Measurements from ENCODE around the gene HERC4.
"Not testable (repeated sequence)": the region's sequence is repeated elsewhere in the genome, so short reads cannot be mapped to it uniquely, and the experiment has no call there.

Gene HERC4

GRCh38 chr10:67884313-67884841 is 190.7 kb downstream of the HERC4 start, which contains the start of gene SIRT1:
Gene SIRT1, plus strand, starts transcription at chr10:67884656. Its CDS starts 66 bp downstream, at chr10:67884722.
- no peak for FAIRE-seq

GRCh38 chr10:67883710-67884312 is 191.3 kb downstream of the HERC4 start:
- TF ChIP-seq CTCF (IDR thresholded peaks at IDR 0.05; ENCODE audit: insufficient read depth, missing control alignments): no peak
- FAIRE-seq (no peak), DNase-seq (ENCODE audit: insufficient read length, low spot score) (no peak)

More at GRCh38 chr10:67884313-67884841, 190.7 kb downstream of the HERC4 start, which contains the start of gene SIRT1:
- peak; percentile 74 for DNase-seq (ENCODE audit: insufficient read length, low spot score)
- TF ChIP-seq CTCF (IDR thresholded peaks at IDR 0.05; ENCODE audit: insufficient read depth, missing control alignments): peak; percentile 17

GRCh38 chr10:67878133-67878532 is 196.9 kb downstream of the HERC4 start:
- FAIRE-seq: no peak

GRCh38 chr10:67877421-67877820 is 197.7 kb downstream of the HERC4 start:
- DNase-seq (ENCODE audit: insufficient read length, low spot score); FAIRE-seq: not testable (repeated sequence)

More at GRCh38 chr10:67878133-67878532, 196.9 kb downstream of the HERC4 start:
- no peak for TF ChIP-seq CTCF (IDR thresholded peaks at IDR 0.05; ENCODE audit: insufficient read depth, missing control alignments)
- DNase-seq (ENCODE audit: insufficient read length, low spot score): no peak

GRCh38 chr10:67875340-67876238 is 199.5 kb downstream of the HERC4 start:
- FAIRE-seq (no peak), DNase-seq (ENCODE audit: insufficient read length, low spot score) (no peak)
- no peak for TF ChIP-seq CTCF (IDR thresholded peaks at IDR 0.05; ENCODE audit: insufficient read depth, missing control alignments)

Measured in D721Med (cell line).